Cardiac fibroblast (primary cell): ENCODE measurements around the gene CSTPP1.

Experiments used
- DNase-seq, 2 donors: peaks; one replicate each; pipeline versions ENCODE4 v3.0.0 to v3.0.0-alpha.2; 2010; ENCODE audit warnings: low read depth in 2 of 2
- H3K4me3 ChIP-seq, 2 donors: replicated peaks in 1 of 2; 1 replicate in 1 of 2; 2 replicates in 1 of 2; pipeline ENCODE4 v1.5.1; 2011; ENCODE audit warnings: low read depth in 2 of 2, low read length in 2 of 2, mild to moderate bottlenecking in 2 of 2, moderate library complexity in 1 of 2
- TF ChIP-seq, protein P1 (sequence below): IDR thresholded peaks from one replicate; pipeline ENCODE4 v1.5.1; 2011; ENCODE audit warnings: low read depth, mild to moderate bottlenecking, low read length, inconsistent platforms

CSTPP1 gene

DNA sequence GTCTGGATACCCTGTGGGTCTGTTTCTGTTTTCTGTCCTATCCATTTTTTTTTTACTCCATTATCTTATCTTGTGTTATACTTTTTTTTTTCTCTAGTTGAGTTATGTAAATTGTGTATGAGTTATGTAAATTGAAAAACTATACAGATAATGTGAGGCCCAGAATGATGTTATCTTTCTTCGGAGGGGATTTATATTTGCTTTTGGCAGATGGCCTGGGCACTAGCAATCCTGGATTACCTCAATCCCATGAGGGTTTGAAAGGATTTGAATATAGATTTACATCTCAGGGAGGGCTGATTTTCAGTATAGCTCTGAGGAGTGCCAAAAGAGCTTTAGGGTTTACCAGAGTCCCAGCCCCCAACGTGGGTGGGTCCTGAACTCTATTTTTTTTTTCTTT lies 71.0 kb downstream of the CSTPP1 start:
- TF ChIP-seq, protein P1, sequence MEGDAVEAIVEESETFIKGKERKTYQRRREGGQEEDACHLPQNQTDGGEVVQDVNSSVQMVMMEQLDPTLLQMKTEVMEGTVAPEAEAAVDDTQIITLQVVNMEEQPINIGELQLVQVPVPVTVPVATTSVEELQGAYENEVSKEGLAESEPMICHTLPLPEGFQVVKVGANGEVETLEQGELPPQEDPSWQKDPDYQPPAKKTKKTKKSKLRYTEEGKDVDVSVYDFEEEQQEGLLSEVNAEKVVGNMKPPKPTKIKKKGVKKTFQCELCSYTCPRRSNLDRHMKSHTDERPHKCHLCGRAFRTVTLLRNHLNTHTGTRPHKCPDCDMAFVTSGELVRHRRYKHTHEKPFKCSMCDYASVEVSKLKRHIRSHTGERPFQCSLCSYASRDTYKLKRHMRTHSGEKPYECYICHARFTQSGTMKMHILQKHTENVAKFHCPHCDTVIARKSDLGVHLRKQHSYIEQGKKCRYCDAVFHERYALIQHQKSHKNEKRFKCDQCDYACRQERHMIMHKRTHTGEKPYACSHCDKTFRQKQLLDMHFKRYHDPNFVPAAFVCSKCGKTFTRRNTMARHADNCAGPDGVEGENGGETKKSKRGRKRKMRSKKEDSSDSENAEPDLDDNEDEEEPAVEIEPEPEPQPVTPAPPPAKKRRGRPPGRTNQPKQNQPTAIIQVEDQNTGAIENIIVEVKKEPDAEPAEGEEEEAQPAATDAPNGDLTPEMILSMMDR = no peak
- no peak overlapping the region for H3K4me3 ChIP-seq
- DNase-seq = peak in 1 of 2 donors; percentile 20

DNA sequence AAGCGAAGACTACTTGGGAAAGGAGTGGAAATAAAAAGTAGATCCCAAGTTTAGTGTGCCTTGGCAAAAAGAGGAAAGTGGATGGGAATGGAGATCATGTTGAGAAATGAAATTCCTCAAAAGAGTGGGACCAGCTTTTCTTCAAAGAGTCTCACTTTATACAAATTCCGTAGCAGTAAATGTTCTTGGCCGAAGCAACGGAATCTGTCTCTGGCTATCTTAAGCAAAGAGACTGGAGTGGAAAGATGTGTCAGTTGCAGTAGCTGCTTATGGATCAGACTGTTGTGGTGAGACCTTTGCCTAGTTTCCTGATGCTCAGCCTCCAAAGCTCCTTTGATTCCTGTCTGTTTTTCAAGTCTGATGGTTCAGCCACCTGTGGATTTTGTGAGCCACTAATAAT lies 73.6 kb downstream of the CSTPP1 start:
- peak in 1 of 2 donors; percentile 69 for DNase-seq
- TF ChIP-seq, protein P1 = no peak
- no peak overlapping the region for H3K4me3 ChIP-seq

DNA sequence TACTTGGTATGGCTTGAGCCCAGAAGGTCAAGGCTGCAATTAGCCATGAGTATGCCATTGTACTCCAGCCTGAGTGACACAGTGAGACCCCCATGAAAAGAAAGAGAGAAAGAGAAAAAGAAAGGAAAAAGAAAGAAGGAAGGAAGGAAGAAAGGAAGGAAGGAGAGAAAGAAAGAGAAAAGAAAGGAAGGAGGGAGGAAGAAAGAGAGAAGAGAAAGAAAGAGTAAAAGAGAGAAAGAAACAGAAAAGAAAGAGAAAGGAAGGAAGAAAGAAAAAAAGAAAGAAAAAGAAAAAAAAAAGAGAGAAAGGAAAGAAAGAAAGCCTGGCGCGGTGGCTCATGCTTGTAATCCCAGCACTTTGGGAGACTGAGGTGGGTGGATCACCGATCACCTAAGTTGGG lies 77.5 kb downstream of the CSTPP1 start:
- no peak for DNase-seq
- H3K4me3 ChIP-seq = no peak overlapping the region
- TF ChIP-seq, protein P1 = no peak

DNA sequence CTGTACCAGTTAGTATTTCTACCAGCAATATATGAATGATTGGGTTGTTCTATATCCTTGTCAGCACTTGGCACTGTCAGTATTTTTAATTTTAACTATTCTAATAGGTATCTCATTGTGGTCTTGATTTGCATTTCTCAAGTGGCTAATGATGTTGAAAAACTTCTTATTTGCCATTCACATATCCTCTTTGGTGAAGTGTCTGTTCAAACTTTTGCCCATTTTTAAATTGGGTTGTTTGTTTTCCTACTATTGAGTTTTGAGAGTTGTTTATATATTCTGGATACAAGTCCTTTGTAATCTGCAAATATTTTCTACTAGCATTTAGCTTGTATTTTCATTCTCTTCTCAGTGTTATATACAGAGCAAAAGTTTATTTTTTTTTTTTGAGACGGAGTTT lies 82.1 kb downstream of the CSTPP1 start:
- no peak for DNase-seq
- TF ChIP-seq, protein P1 = no peak
- no peak overlapping the region for H3K4me3 ChIP-seq

DNA sequence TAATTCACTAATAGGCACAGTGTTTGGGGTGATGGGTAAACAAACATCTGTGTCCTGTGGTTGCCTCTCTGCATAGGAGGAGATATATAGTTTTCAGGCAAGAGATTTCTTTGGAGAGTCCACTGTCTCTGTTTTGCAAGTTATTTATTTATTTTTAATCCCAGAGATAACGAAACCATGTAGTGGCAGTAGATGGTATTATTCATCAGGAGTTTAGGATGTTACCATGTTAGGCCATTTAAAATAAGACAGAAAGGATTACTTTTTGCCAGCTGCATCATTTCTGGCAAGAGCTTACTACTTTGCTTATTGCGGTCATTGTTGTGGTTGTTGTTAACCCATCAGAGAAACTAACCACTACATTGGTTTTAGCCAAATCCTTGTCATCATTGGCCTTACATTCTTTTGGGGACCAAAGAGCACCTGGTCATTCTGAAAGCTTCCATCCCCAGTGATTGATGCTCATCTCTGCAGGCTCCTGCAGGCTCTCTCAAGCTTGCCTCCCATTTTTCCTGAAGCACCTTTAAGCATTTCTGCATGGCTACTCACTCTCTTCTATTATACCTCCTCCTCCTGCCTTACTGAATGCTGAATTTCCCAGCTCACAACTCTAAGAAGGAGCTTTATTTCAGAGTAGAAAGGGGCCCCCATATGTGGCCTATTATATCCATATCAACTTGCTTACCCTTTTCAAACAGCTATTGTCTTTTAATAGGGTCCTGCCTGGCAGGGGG lies 84.4 kb downstream of the CSTPP1 start:
- no peak overlapping the region for H3K4me3 ChIP-seq
- DNase-seq = peak; percentile 17 to 32
- TF ChIP-seq, protein P1 = no peak

DNA sequence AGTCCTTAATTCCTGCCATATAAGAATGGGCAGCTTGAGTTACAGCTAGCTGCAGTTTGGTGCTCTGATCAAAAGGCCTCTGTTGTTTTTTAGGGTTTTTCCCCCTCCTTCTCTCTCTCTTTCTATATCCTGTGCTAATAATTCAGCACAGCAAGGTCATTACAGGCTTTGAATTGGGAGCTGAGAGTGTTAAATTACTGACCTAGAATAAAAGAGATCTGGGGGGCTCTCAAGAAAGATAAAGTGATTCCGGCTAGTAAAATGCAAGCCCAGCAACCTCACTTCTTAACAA lies 84.9 kb downstream of the CSTPP1 start:
- no peak for DNase-seq
- no peak overlapping the region for H3K4me3 ChIP-seq
- TF ChIP-seq, protein P1 = no peak

DNA sequence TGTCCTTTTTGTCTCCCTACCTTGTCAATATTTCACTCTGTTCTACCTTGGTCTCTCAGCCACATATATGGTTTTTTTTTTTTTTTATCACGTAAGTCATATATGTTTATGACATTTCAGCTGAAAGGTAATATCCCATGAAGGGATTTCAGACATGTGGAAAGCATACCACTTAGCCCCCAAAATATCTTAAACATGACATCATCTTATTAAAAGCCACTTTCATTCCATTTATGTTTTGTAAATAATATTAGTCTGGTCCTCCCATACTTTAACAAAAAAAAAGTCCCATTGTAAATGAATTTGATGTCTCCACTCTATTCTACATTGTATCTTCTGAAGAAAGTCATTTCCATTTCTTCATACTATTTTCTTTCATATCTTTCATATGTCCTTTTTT lies 85.4 kb downstream of the CSTPP1 start:
- DNase-seq = no peak
- H3K4me3 ChIP-seq = no peak overlapping the region
- TF ChIP-seq, protein P1 = no peak
